H7 (cell line): ENCODE results near the gene USP31. TPM values are rescaled to one million over a fixed set of nuclear protein-coding genes. Genes with fewer than 3 reads are reported as not detected.
"Not testable (repeated sequence)": the region's sequence is repeated elsewhere in the genome, so short reads cannot be mapped to it uniquely, and the experiment has no call there.

Experiments
- DNase-seq: peaks from one replicate; pipeline ENCODE4 v3.0.0; 2012
- H3K27me3 ChIP-seq: 2 replicates; pipeline ENCODE4 v1.6.0; 2011; ENCODE audit warnings: mild to moderate bottlenecking, low read length; ENCODE audit not compliant: control insufficient read depth, insufficient read depth
- H3K36me3 ChIP-seq: replicated peaks from 2 replicates; pipeline ENCODE4 v1.5.1; 2011; ENCODE audit warnings: low read length; ENCODE audit not compliant: control insufficient read depth, insufficient read depth
- H3K4me3 ChIP-seq: 2 replicates; pipeline ENCODE4 v1.5.1; 2011; ENCODE audit warnings: low read depth, mild to moderate bottlenecking, control low read depth, low read length, moderate library complexity; ENCODE audit not compliant: insufficient read depth
- total RNA-seq: library from RNA; depleted of rRNA; stranded (reverse); fragments of >200 nt; shearing (Covaris generic); gene quantifications from 2 replicates; pipeline ENCODE4 v1.2.3, GENCODE V29; 2014

USP31 gene
- total RNA-seq, 1 experiment from 2014 or later: 8.3 TPM

DNA sequence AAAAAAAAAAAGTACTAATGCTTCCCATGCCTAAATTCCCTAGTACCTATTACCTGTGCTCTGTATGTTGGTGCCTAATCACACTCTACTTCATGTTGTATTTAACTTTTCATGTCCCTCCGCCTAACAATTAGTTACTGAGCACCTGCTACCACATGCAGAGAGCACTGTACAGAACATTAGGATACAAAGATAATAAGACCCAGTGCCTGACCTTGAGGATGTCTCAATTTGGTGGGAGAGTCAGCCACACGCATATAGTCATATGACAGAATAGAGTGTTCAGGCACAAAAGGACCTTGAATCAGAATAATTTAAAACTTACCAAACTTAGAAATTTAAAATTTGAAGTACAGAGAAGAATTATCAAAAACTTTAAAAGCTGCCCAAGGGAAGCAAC is 42.1 kb downstream of the USP31 start:
- H3K36me3 ChIP-seq: no peaks in the 10 kb centered on the region; the same call in 1 of the 2 replicates
- H3K27me3 ChIP-seq: no peaks in the 10 kb centered on the region
- no peak for DNase-seq
- no peak overlapping the region for H3K4me3 ChIP-seq

DNA sequence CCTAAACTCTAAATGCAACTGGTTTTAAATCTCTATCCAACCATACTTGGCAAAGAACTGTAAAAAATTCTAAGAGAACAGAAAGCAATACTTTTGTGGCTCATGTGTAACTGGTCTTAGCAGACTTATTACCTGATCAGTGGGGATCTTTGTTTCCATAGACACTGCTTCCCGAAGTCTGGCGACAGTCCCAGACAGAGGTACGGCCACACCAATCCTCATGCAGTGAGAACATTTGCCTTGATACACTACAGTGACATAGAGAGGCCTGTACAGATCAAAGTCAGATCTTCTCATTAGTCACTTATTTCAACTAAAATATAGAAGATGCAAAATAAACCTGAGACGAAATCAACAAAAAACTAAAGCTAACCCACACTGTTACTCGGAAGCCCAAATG is 43.9 kb downstream of the USP31 start:
- no peak overlapping the region for H3K4me3 ChIP-seq
- no peaks in the 10 kb centered on the region; the same call in 1 of the 2 replicates for H3K36me3 ChIP-seq
- DNase-seq: no peak
- no peaks in the 10 kb centered on the region for H3K27me3 ChIP-seq

DNA sequence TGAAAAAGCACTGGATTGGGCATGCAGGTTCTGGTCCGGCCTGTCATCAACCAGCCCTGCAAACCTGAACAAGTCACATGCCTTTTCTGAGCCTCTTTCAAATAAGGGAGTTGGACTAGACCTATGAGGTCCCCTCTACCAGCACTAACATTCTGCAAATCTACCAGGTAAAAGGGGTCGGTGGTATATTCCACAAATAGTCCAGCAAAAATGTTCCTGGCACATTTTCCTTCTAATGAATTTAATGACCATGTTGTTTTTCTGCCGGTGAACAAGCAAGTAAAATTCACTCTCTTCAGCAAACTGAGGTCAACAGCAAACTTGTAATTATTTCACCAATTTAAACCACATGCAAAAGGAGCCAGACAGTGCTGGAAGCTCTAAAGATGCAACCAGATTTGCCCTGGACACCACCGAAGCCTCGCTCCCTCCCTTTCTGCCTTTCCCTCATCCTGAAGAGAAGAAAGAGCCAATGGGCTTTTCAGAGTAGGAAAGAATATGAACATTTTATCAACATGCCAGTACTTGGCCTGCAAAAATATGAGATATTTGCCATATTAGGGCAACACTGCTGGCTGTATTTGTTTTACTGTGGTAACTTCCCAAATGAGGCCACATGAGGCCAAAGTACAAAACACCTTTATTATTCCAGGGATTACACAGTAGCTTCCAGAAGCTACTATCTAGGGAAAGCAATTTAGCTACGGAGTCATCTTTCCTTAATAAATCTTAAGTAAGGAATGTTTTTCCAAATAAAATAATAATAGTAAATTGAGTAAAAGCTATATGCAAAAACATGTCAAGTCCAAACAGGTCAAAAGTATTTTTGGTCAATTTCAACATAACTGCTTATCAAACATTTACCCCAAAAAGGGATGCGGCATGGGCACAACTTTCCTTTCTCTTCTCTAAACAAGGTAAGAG is 45.0 kb downstream of the USP31 start:
- no peaks in the 10 kb centered on the region for H3K27me3 ChIP-seq
- no peak overlapping the region for H3K4me3 ChIP-seq
- DNase-seq: no peak
- no peaks in the 10 kb centered on the region; the same call in 1 of the 2 replicates for H3K36me3 ChIP-seq

DNA sequence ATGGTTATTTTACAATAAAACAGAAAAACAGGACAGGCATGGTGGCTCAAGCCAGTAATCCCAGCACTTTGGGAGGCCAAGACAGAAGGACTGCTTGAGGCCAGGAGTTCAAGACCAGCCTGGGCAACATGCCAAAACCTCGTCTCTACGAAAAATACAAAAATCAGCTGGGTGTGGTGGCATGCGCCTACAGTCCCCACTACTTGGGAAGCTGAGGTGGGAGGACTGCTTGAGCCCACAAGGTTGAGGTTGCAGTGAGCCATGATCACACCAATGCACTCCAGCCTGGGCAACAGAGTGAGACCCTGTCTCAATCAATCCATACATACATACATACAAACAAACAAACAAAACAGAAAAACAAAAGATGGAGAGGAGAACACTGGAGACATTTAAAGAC is 45.6 kb downstream of the USP31 start:
- H3K4me3 ChIP-seq: no peak overlapping the region
- DNase-seq: no peak
- H3K27me3 ChIP-seq: no peaks in the 10 kb centered on the region
- no peaks in the 10 kb centered on the region; the same call in 1 of the 2 replicates for H3K36me3 ChIP-seq

DNA sequence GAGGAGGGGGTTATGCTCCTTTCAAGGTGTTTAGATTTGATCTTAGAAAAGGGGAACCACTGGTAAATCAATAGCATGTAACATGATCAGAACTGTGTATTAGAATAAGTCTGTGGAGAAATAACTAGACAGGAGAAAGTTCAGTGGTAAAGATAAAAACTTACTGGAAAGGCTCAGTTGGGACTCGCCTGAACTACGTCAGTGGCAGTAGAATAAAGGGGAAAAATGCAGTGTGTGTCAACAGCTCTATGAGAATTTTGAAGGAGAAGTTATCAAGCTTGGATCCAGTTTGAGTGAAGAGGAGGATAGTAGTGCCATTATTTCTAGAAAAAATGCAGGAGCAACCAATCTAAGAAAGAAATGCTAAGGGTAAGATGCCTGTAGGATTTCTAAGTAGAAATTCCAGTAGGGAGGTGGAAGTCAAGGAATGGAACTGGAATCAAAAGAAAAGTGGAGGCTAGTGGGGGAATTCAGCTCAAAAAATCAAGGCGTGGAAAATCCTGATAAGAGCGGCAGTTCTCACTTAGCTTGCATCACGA is 48.2 kb downstream of the USP31 start:
- Histone ChIP-seq H3K36me3 (no peaks in the 10 kb centered on the region; the same call in 1 of the 2 replicates), H3K4me3 (no peak overlapping the region)
- no peak for DNase-seq

DNA sequence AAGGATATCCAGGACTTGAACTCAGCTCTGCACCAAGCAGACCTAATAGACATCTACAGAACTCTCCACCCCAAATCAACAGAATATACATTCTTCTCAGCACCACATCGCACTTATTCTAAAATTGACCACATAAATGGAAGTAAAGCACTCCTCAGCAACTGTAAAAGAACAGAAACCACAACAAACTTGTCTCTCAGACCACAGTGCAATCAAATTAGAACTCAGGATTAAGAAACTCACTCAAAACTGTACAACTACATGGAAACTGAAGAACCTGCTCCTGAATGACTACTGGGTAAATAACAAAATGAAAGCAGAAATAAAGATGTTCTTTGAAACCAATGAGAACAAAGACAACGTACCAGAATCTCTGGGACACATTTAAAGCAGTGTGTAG is 52.8 kb downstream of the USP31 start:
- not testable (repeated sequence) for H3K4me3 ChIP-seq, H3K36me3 ChIP-seq, DNase-seq, H3K27me3 ChIP-seq

More for the DNA sequence above, 48.2 kb downstream of the USP31 start:
- no peaks in the 10 kb centered on the region for H3K27me3 ChIP-seq

DNA sequence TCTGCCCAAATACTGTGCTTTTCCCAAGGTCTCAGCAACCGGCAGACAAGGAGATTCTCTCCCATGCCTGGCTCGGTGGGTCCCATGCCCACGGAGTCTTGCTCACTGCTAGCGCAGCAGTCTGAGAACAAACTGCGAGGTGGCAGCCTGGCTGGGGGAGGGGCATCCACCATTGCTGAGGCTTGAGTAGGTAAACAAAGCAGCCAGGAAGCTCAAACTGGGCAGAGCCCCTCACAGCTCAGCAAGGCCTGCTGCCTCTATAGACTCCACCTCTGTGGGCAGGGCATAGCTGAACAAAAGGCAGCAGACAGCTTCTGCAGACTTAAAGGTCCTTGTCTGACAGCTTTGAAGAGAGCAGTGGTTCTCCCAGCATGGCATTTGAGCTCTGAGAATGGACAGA is 55.1 kb downstream of the USP31 start:
- H3K36me3 ChIP-seq, H3K27me3 ChIP-seq, H3K4me3 ChIP-seq, DNase-seq: not testable (repeated sequence)

DNA sequence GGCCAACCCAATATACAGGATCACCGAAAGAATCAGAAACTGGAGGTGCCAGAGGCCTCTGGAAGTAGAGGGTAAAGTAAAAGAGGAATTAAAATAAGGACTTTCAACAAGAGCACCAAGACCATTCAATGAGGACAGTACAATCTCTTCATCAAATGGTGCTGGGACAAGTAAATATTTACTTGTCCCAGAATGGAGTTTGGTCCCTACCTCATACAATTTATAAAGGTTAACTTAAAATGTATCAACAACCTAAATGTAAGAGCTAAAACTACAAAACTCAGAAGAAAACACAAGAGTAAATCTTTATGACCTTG is 56.5 kb downstream of the USP31 start:
- Histone ChIP-seq H3K36me3 (no peaks in the 10 kb centered on the region; the same call in 1 of the 2 replicates), H3K27me3 (no peaks in the 10 kb centered on the region), H3K4me3 (no peak overlapping the region)
- no peak for DNase-seq

DNA sequence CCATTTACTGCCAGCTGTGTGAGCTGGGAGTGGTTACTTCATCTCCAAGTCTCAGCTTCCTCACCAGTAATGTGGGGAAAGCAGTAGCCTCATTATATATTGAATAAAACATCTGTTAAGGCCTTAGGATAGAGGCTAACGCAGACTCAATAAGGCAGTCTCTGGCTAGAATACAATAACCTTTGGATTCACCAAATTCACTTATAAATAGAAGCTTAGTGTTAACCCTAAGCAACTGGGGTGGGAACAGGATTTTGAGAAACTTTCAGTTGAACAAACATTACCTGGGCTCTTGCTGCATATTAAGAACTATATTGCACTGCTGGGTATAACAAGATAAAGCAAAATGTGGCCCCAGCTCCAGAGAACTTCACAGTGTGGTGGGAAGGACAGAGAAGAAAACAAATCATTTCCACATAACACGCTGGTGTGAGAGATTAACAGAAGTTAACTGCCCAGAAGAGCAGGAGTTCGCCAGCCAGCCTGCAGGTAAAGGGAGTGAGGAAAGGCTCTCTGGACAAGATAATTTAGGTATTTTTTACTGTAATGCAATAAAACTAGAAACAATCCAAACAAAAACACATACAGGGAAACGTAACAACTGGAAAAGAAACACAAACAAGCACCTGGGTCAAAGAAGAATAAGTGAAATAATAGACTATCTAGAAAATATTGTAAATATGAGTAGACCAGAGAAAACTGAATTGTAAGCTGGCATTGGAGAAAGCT is 57.0 kb downstream of the USP31 start:
- Histone ChIP-seq H3K36me3 (no peaks in the 10 kb centered on the region; the same call in 1 of the 2 replicates), H3K4me3 (no peak overlapping the region), H3K27me3 (no peaks in the 10 kb centered on the region)
- no peak for DNase-seq

DNA sequence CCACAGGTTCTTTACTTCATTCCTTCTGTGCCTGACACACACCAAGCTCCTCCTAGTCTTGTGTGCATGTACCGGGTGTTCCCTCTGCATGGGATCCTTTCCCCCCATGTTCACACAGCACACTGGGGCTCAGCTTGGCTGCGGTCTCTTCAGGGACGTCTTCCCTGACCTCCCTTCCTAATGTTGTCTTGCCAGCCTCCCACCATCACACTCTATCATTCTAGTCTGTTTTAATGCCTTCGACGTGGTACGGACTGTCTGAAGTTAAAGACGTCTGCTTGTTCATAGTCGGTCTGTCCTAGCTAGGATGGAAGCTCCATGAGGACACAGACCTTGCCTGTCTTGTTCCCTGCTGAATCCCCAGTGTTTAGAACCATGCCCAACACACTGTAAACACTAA is 60.1 kb downstream of the USP31 start:
- DNase-seq: no peak
- Histone ChIP-seq H3K36me3 (peaks cover 2% of the 10 kb centered on the region), H3K27me3 (no peaks in the 10 kb centered on the region), H3K4me3 (no peak overlapping the region)

DNA sequence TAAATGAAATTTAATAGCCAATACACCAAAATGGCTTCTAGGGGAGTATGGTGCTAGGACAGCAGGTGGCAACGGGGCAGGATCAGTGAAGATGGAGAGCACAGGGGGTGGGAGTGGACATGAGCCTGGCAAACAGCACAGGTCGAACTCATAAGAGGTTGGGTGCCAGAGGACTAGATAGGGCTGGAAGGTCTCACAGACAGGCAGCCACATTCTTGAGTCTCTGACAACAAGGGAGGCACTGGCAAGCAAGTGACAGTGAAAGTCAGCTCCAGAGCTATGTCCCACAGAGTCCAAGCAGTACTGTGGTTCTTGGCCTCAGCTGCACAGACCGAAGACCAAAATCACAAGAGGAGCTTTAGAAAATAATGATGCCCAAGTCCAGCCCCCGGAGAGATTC is 61.2 kb downstream of the USP31 start:
- peaks cover 3% of the 10 kb centered on the region for H3K36me3 ChIP-seq
- H3K4me3 ChIP-seq: no peak overlapping the region
- DNase-seq: no peak
- no peaks in the 10 kb centered on the region for H3K27me3 ChIP-seq

DNA sequence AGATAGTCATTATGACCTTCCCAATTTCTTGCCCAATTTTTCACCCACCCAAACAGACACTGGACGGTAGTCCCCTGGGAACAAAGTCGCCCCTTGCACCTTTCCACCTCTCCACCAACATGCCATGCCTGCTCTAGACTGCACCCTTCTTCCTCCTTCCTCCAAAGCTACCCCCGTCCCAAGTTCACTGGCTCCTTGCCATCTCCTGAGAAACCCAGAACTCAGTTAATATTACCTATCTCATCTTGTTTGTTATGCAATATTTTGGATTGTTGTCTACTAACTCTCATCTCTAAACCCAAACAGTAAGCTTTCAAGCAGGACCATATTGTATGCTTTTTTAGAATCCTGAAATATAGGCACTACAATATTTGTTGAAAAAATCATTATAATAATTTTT is 63.3 kb downstream of the USP31 start:
- Histone ChIP-seq H3K27me3 (no peaks in the 10 kb centered on the region), H3K36me3 (peaks cover 4% of the 10 kb centered on the region), H3K4me3 (no peak overlapping the region)
- no peak for DNase-seq

DNA sequence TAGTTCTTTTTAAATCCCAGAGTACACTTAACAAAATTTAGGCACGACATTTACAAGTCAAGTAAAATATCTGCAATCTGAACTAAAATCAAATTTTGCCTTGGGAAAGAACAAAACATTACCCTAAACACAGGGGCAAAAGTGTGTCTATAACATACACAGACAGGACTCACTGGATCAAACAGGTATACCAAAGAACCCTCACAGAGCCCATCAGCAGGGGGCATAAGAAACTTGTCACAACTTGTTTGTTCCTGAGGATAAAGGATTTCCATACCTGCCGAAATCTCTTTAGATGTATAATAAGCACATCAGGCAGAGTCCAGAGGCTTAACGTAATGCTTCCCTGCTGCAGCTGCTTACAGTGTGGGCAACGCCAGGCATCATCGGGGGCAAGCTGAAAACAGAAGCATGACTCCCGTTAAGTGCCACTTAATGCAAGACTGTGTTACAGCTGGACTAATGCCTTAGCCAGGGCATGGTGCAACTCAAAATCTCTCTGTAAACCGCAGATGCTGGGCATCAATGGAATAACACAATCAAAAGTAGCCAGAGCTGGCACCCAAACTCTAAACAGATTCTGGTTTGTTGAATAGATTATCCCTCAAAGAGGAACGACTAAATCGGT is 67.0 kb downstream of the USP31 start:
- Histone ChIP-seq H3K4me3 (no peak overlapping the region), H3K27me3 (no peaks in the 10 kb centered on the region), H3K36me3 (peaks cover 8% of the 10 kb centered on the region)
- no peak for DNase-seq

DNA sequence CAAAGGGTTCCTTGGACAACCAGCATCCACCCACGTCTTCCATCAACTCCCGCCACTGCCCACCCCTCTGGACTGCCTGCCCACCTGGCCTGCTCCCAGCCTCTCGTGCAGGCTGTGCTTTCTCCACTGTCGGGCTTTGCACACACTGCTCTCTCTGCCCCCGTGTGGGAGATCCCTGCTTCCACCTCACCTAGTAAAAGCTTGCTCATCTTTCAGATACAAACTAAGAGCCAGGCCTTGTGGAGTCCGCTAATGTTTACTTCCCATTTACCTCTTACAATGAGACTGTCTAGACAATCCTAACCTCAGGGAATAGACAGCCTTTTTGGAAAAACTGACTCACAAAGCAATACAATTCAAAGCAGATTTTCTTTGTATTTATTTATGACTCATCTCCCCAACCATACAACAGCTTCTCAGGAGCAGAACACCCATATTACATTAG is 67.6 kb downstream of the USP31 start:
- no peak overlapping the region for H3K4me3 ChIP-seq
- DNase-seq: no peak
- H3K36me3 ChIP-seq: peaks cover 8% of the 10 kb centered on the region
- no peaks in the 10 kb centered on the region for H3K27me3 ChIP-seq
